GM08714 (cell line): Measurements from ENCODE around the gene SPTLC2.
A peak's percentile ranks its signal among the peaks of the same experiment; 100 is the strongest.
"Not testable (repeated sequence)": the region's sequence is repeated elsewhere in the genome, so short reads cannot be mapped to it uniquely, and the experiment has no call there.

ENCODE experiments used
- H3K4me3 ChIP-seq: fragments of 200-500 bp; sonication (Bioruptor generic); 2 replicates; pipeline ENCODE4 v1.5.1; 2014; ENCODE audit warnings: mild to moderate bottlenecking, low read length, inconsistent platforms
- ZNF274 ChIP-seq: IDR thresholded peaks from 2 replicates; pipeline ENCODE4 v1.6.1; 2012; ENCODE audit warnings: mild to moderate bottlenecking, low read depth, low read length

Gene SPTLC2, protein sequence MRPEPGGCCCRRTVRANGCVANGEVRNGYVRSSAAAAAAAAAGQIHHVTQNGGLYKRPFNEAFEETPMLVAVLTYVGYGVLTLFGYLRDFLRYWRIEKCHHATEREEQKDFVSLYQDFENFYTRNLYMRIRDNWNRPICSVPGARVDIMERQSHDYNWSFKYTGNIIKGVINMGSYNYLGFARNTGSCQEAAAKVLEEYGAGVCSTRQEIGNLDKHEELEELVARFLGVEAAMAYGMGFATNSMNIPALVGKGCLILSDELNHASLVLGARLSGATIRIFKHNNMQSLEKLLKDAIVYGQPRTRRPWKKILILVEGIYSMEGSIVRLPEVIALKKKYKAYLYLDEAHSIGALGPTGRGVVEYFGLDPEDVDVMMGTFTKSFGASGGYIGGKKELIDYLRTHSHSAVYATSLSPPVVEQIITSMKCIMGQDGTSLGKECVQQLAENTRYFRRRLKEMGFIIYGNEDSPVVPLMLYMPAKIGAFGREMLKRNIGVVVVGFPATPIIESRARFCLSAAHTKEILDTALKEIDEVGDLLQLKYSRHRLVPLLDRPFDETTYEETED

DNA sequence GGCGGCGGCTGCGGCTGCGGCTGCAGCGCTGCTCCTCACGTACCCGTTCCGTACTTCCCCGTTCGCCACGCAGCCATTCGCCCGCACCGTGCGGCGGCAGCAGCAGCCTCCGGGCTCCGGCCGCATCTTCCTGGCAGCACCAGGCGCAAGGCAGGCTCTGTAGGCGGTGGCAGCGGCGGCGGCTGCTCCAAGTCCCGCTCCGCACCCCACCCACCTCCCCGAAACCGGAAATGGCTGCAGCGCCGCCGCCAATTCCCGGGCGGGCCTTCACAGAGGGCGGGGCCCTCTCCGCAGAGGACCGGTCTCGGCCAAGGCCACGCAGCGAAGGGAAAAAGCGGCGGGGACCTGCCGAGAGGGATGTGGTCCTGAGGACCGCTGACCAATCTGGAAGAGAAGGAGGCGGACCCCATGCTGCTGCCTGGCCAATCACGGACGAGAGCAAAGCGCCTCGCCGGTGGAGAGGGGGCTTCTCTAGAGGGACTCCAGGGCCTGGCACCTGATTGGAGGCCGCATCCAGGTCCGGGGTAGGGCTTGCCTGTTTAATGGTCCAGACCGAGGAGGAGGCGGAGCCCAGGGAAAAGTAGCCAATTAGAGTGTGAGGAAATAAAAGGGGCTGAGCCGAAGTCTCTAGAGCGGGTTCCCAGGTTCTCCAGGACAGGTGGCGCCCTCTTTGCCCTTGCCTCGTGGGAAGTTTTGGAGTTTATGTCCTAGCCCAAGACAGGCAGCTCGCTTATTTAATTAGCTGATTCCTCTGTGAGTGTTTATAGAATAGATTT is at the start of gene SPTLC2:
TSS of gene SPTLC2 (minus strand) at position 184 of the 776 bp plus-strand sequence. CDS start at position 126, 58 bp downstream.
- H3K4me3 ChIP-seq: peak within 1 kb of the TSS; percentile 86

DNA sequence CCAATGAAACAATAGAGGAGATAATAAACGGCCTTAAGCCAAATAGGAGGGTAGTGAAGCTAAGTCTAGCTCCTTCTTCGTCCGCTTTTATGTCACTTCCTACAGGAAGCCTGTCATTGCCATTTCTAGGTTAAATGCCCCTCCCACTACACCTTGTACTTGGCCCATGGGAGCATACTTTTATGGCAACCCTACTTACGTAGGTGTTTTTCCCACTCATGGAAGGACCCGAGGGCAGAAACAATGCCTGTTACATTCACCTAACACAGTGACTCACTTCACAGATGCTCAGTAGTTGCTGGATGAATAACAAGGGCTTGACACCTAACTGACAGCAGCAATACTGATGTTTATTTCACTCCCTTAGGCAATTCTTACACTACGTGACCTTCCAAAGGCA is 46.9 kb upstream of the SPTLC2 start:
- no peak for TF ChIP-seq ZNF274
- H3K4me3 ChIP-seq: no peak overlapping the region

More for the DNA sequence above, at the start of gene SPTLC2:
- no peak for TF ChIP-seq ZNF274

DNA sequence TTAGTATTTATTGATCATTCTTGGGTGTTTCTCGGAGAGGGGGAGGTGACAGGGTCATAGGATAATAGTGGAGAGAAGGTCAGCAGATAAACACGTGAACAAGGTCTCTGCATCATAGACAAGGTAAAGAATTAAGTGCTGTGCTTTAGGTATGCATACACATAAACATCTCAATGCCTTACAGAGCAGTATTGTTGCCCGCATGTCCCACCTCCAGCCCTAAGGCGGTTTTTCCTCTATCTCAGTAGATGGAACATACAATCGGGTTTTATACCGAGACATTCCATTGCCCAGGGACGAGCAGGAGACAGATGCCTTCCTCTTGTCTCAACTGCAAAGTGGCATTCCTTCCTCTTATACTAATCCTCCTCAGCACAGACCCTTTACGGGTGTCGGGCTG is 45.1 kb upstream of the SPTLC2 start:
- not testable (repeated sequence) for H3K4me3 ChIP-seq

DNA sequence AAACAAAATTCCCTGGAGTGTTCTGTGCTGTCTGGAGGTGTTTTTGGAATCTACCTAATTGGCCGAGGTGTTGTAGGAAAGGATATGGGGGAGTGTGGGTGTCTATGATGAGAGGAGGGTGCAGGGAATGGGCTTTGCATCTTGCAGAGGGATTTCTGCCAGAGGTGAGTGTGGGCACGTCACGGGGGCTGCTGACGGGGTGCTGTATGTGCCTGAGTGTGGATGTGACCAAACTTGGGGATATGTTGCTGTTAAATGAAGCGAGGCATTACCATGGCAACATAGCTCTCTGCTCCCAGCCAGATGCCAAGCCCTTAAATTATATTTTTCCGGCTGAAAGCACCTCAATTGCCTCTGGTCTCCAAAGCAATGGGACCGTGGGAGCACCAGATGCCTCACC is 44.3 kb upstream of the SPTLC2 start:
- no peak for TF ChIP-seq ZNF274
- H3K4me3 ChIP-seq: no peak overlapping the region

DNA sequence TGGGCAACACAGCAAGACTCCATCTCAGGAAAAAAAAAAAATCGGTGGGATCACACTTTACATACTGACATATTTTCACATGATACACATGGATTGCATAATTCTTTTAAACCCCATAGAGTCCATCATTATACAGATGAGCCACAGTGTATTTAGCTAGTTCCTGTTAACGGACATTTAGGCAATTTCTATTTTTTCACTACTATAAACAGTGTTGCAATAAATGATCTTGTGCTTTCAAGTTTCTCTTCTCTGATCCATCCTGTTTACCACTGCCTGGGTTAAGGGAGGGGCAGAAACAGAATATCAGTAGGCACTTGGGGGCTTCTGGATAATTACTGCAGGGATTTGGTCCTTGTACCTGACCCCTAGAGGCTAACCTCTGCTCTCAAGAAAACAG is 43.4 kb upstream of the SPTLC2 start:
- TF ChIP-seq ZNF274: no peak
- no peak overlapping the region for H3K4me3 ChIP-seq

DNA sequence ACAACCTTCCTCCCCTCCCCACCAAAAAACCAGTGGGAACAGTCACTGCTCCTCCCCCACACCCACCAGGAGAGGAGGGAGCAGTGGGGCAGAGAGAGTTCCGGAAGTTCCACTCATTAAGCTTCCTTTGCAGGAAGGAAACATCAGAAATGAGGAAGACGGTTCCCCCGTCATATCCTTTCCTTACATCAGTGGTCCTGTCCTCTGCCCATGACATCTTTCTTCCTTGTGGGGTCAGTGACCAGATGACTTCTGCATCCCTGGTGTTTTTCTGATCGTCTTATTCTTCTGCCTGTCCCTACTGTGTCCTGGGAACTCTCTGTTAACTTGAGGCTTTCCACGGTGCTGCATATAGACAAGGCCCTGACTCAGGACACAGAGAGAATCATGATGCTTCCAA is 40.8 kb upstream of the SPTLC2 start:
- TF ChIP-seq ZNF274: no peak
- H3K4me3 ChIP-seq: no peak overlapping the region

DNA sequence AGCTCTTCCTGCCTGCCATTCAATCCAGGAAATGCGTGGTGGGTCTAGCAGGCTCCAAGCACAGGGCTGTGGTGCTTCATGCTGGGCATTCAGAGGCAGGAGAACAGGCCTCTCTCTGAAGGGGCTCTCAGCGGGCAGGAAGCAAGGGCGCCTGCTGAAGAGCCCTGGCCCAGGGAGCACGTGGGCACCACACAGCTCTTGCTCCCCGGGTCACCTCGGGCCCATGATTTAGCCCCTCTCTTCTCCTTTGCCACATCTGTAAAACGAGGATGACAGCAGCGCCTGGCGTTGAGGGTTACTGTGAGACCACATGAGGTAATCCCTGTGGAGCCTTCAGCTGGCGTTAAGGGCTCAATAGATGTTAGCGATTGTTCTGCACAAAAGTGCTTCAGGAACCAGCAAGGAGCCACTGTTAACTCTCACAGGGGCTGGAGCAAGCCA is 37.6 kb upstream of the SPTLC2 start:
- no peak overlapping the region for H3K4me3 ChIP-seq
- no peak for TF ChIP-seq ZNF274

DNA sequence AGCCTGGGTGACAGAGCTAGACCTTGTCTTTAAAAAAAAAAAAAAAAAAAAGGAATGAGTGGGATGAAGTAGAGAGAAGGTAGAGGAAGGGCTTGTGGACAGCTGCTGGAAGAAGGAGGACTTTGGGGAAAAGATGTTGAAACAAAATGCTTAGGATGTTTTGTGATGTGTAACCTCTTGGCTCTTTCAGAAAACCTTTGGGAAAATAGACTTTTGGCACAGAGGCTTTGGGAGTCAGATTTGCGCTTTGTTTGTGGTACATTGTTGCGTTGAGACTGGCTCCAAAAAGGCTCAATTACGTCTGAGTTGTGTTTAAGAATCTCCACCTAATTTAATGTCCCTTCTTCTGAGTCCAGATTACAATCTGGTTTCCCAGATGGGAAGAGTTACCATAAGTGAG is 32.9 kb upstream of the SPTLC2 start:
- H3K4me3 ChIP-seq: no peak overlapping the region
- no peak for TF ChIP-seq ZNF274

DNA sequence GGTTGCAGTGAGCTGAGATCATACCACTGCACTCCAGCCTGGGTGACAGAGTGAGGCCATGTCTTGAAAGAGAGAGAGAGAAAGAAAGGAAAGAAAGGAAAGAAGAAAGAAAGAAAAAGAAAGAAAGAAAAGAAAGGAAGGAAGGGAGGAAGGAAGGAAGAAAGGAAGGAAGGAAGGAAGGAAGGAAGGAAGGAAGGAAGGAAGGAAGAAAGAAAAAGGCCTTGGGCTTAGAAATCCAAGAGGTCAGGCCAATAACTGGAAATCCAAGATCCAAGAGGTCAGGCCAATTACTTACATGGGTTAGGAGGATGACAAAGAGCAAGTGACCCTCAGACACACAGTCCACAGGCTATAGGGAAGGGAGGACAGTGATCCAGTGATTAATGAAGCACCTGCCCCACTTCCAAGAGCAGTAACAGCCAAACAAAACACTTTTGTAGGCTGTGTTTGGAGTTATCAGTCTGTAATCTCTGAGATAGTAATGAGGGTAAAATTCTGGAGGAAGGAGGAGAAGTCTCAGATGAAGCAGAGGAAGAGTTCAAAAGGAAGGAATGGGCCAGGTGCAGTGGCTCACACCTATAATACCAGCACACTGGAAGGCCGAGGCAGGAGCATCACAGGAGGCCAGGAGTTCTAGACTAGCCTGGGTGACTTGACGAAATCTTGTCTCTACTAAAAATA is 32.2 kb upstream of the SPTLC2 start:
- no peak for TF ChIP-seq ZNF274
- H3K4me3 ChIP-seq: no peak overlapping the region

DNA sequence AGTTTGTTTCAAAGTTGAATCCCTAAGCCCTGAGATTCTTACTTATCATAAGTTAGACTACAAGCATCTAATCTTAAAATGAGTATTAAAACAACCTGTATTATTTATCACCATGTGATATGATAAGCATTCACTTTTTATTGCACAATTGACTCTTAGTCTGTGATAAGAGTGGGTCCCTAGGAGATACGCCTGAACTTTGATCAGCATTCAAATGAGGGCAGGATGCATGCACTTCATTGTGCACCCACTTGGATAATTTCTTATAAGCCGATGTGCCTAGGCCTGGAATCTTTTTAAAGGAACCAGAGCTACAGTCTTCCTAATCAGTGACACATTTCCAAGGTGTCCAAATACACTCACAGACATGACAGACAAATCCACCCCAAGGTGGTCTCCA is 31.4 kb upstream of the SPTLC2 start:
- no peak for TF ChIP-seq ZNF274
- no peak overlapping the region for H3K4me3 ChIP-seq

DNA sequence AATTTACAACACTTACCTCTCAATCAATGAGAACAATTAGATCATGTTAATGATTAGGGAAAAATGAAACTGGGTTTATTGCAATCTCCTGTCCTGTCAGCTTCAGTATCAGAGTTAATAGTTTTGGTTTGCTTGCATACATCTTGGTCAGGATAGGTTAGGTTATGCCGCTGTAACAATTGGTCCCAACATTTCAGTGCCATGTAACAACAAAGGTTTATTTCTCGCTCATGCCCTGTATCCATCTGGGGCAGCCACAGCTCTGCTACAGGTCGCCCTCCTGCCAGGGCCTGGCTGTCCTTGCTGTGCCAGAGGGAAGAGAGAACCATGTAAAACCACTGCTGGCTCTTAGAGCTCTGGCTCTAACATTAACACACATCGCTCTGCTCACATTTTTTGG is 30.5 kb upstream of the SPTLC2 start:
- no peak for TF ChIP-seq ZNF274
- H3K4me3 ChIP-seq: no peak overlapping the region

DNA sequence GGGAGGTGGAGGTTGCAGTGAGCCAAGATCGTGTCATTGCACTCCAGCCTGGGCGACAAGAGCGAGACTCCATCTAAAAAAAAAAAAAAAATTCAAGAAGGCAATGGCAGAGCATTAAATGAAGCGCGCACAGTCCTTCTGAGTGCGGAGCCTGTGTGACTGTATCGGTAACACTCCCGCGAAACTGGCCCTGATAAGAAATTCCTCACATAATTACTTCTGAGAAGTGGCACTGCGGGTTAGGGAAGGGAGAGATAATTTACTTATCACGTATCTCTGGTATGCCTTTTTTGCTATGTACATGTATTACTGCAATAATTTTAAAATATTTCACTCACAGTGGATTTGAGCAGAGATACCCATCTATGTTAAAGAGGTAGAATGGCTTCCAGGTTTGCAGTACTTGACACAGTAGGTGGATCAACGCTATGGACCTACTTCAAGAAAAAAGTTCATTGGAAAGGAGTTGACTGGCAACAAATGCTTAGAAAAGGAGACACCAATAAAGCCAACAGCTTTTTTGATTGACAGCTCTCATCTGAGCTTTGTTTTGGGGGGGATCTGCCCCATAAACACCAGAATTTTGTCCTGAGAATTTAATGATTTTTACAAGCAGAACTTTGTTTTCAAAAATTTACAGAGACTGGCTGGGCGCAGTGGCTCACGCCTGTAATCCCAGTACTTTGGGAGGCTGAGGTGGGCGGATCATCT is 29.2 kb upstream of the SPTLC2 start:
- TF ChIP-seq ZNF274: no peak

DNA sequence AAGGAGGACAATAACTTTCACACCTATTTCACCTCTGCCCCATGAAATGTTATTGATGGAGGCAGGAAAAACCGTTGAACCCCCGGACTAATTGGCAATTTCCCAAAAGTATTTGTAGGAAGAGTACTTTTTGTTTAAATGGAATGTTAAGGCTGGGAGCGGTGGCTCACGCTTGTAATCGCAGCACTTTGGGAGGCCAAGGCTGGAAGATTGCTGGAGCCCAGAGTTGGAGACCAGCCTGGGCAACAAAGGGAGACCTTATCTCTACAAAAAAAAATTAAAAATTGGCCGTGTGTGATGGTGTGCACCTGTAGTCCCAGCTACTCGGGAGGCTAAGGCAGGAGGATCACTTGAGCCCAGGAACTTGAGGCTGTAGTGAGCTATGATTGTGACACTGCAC is 26.0 kb upstream of the SPTLC2 start:
- H3K4me3 ChIP-seq: no peak overlapping the region; the same call in 1 of the 2 replicates
- TF ChIP-seq ZNF274: no peak

More for the DNA sequence above, 29.2 kb upstream of the SPTLC2 start:
- H3K4me3 ChIP-seq: no peak overlapping the region

DNA sequence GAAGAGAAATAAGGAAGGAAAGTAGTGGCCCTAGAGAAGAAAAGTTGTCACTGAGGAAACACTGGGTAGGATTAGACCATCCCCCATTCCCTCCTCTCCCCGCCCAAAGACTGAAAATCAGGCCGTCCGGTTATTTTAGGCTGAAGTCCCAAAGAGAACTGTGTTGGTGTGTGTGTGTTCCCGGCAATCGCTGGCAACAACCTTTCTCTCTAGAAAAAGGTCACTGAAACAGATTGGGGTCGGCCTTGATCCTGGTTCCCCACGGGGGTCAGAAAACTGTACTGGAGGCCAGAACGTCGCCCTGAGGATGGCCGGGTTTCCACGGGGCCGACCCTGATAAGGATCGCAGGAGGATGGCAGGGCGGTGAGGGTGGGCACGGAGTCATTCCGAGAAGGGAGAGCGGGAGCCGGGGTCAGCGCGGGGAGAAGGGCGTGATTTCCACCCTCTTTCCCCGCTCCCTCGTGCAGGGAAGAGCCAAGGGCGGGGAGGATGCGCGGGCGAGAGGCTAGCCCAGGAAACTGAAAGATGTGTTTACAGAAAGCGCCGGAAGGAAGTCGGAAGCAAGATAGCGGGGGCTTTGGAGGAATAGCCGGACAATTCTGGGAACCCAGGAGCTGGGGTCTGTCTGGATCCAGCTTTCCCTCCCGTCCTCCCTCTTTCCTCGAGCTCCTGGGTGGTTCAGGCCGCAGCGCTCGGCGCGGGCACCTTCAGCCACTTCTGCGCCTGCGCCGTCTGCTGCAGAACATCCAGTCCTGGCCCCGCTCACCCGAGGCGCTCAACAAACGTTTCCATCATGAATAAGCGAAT is 25.3 kb upstream of the SPTLC2 start:
- TF ChIP-seq ZNF274: no peak
- peak overlapping the region; percentile 52; the same call in 1 of the 2 replicates for H3K4me3 ChIP-seq
